Body of pancreas (tissue), 4 donors: ENCODE measurements around the gene SYPL1.

Source experiments
- CTCF ChIP-seq, 7 experiments: fragments of 450-650 bp in 4 of 7; fragments of 200-600 bp in 3 of 7; sonication (generic) in 3 of 7; IDR thresholded peaks; one replicate each; pipeline ENCODE4 v1.5.1; 2016 to 2019; ENCODE audit warnings: antibody characterized with exemption in 7 of 7
- POLR2A ChIP-seq, 3 donors: fragments of 450-650 bp; IDR thresholded peaks; one replicate each; pipeline ENCODE4 v1.6.1; 2016; ENCODE audit warnings: antibody characterized with exemption in 3 of 3, mild to moderate bottlenecking in 2 of 3

- TF ChIP-seq CTCF (IDR thresholded peaks at IDR 0.05): no peak
- TF ChIP-seq POLR2A (IDR thresholded peaks at IDR 0.05): no peak
These were observed 26.1 kb downstream of the SYPL1 start for GRCh38 chr7:106086062-106086461.
